Measurements from ENCODE around the gene MGAT5. TPM values are rescaled to one million over a fixed set of nuclear protein-coding genes. Genes with fewer than 3 reads are reported as not detected.

The MGAT5 gene
- total and polyA plus RNA-seq, 5 experiments from 2014 or later = 3.6 to 61.1 (median 5.8) TPM

DNA sequence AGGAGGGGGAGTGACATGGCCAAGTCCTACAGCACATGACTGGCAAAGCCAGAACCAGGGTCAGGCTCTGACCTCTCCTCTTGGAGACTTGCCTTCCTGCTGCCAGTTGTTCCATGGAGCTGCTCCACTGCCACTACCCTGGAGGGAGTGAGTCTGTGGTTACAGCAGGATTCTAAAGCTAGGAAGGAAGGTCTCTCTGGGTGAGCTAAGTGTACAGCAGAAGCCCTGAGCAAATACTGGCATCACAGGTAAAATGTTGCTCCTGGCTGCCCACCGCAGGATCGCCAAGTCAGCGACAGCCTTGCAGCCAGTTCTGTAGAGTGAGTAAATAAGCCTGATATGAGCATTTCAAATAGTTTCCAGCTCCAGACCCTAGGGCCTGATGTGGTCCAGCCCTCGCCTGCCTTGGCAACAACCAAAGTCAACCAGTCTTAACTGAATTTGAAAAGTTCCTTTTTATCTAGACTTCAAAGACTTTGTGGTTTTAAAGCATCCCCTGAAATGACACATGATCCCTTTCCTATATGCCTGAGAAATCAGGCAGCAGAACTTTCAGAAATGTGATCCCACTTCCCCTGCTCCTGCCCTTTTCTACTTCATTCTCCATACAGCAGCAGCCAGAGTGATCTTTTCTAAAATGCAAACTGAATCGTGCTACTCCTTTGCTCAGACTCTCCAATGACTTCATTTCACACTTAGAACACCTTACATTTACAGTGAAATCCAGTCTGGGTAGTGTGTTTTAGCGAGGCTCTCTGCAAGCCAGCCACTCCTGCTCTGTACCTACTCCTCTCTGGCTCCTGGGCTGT is 114.3 kb downstream of the MGAT5 start:
- H3K4me3 Mint-ChIP-seq = peak overlapping the region in 5 of 10 donors; percentile 2 to 51 (median 43)
- no peaks in the 10 kb centered on the region for H3K9me3 Mint-ChIP-seq
- peak in 2 of 10 donors; percentile 2 to 30 for DNase-seq
- no peaks in the 10 kb centered on the region for H3K27me3 Mint-ChIP-seq
- H3K27ac Mint-ChIP-seq = peak overlapping the region in 9 of 10 donors; percentile 0 to 81 (median 49)
- POLR2A ChIA-PET = no interaction called here
- H3K36me3 Mint-ChIP-seq = peaks cover 0 to 33% (median 9%) of the 10 kb centered on the region in 3 donors
- H3K4me1 Mint-ChIP-seq = peaks cover 18 to 39% (median 35%) of the 10 kb centered on the region in 4 donors
- peak; percentile 44 to 52 for ATAC-seq

DNA sequence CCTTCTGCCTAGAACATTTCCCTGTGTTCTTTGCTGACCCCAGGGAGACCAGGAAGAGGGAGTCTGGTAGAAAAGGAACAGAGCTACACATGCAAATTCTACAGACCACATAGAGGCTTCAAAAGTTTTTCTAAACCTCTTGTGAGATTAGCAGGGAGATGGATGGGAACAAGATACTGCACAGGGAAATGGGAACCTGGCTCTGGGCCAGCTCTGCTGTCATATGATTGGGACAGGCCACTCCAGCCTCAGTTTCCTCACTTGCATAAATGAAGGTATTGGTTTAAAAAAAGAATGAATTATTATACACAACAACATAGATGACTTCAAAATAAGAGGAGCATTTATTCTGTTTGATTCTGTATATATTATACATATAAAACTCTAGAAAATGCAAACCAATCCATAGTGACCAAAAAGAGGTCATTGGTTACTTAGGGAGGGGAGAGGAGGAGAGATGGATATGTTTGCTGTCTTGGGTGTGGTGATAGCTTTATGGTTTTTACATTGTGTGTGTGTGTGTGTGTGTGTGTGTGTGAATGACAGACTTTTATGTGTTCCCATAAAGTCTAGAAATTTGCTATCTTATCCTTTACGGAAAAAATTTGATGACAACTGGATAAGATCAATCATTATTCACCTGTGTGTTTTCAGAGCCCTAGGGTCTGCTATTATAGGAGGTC is 115.5 kb downstream of the MGAT5 start:
- ATAC-seq = no peak
- no peaks in the 10 kb centered on the region for H3K9me3 Mint-ChIP-seq
- no peak for DNase-seq
- peaks cover 18 to 39% (median 35%) of the 10 kb centered on the region in 4 donors for H3K4me1 Mint-ChIP-seq
- H3K27ac Mint-ChIP-seq = peak overlapping the region in 3 of 10 donors; percentile 57 to 81 (median 69)
- POLR2A ChIA-PET = no interaction called here
- H3K36me3 Mint-ChIP-seq = peaks cover 0 to 29% (median 0%) of the 10 kb centered on the region in 3 donors
- H3K27me3 Mint-ChIP-seq = no peaks in the 10 kb centered on the region
- no peak overlapping the region for H3K4me3 Mint-ChIP-seq

DNA sequence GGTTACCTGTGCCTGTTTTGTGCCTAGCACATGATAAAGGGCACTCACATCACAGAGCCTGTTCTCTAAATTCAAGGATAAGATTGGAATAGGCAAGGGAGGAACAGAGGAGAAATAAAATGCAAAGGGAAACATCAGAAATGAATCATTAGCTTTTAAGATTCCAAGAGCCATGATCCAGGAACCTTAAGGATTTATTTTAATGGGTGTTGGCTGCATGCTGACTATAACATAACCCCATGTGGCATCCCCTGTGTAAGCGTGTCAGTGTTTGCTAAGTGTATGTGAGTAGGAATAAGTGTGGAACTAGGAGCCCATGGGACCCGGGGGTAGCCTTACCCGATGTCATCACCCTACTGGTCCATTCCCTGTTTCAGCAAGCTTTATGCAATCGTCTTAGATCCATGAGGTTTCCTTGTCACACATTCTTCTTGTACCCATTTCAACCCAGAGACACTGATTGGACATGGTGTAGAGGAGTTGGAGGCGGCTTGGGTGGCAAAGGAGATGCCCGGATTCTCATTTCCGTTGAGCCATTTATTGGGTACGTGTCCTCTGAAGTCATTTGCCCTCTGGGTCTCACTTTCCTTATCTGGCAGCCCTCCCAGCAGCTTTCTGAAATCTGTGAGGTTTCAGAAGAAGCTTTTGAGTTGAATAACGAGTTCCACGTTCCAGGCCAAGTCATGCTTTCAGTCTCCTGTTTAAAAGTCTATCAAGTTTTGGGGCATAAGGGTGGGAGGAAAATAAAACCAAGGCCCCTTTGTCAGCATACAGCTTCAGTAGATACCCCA is 117.0 kb downstream of the MGAT5 start:
- Mint-ChIP-seq H3K9me3 (no peaks in the 10 kb centered on the region), H3K4me1 (peaks cover 18 to 32% (median 29%) of the 10 kb centered on the region in 4 donors), H3K27me3 (no peaks in the 10 kb centered on the region), H3K27ac (peak overlapping the region in 2 of 10 donors; percentile 24 to 60), H3K36me3 (peaks cover 0 to 32% (median 2%) of the 10 kb centered on the region in 3 donors), H3K4me3 (no peak overlapping the region)
- POLR2A ChIA-PET = no interaction called here
- ATAC-seq = no peak
- no peak for DNase-seq

DNA sequence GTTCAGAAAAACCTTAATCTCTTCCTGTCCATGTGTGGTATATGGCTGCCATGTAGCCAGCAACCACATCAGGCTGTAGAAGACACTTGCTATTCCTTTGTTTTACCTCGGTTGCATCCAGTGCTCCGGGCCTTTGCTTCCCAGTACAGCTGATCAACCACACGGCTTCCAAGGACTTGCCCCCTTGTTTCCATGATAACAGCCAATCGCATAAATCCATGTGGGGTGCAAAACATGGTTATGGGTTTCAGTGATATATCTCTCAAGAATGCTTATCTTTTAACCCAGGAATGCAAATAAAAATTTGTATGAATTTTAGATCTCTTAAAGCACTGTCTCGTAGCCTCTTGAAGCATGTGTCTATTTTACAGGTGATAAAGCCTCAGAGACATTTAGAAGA is 118.3 kb downstream of the MGAT5 start:
- POLR2A ChIA-PET = no interaction called here
- H3K36me3 Mint-ChIP-seq = peaks cover 0 to 38% (median 10%) of the 10 kb centered on the region in 3 donors
- no peak overlapping the region for H3K4me3 Mint-ChIP-seq

DNA sequence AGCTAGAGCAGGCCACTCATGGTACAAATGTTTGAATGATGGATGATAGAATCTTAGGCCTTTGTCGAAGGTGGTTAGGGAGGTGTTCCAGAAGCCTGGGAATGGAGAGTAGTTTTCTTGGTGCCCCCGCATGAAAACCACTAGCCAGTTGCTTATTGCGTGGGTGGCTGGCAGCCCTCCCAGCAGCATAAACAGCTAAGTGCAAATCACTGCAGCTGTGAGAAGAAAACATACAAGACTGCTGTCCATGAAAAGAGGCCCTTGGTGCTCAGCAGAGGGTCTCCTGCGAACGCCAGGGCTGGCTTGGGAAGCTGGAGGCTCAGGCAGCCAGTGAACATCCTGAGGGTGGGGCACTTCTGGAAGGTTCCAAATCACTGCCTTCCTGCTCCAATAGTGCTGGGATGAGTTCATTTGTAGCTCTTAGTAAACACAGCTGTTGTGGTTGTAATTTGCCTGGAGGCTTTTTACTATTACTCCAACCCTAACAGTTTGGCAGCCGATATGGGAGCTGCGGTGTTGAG is 118.8 kb downstream of the MGAT5 start:
- Mint-ChIP-seq H3K9me3 (no peaks in the 10 kb centered on the region), H3K27me3 (no peaks in the 10 kb centered on the region), H3K36me3 (peaks cover 0 to 42% (median 10%) of the 10 kb centered on the region in 3 donors), H3K4me3 (no peak overlapping the region), H3K27ac (peak overlapping the region in 2 of 10 donors; percentile 43 to 63), H3K4me1 (peaks cover 9 to 16% (median 14%) of the 10 kb centered on the region in 4 donors)
- no peak for ATAC-seq
- POLR2A ChIA-PET = no interaction called here
- DNase-seq = no peak

More for the DNA sequence above, 118.3 kb downstream of the MGAT5 start:
- Mint-ChIP-seq H3K4me1 (peaks cover 13 to 22% (median 19%) of the 10 kb centered on the region in 4 donors), H3K9me3 (no peaks in the 10 kb centered on the region), H3K27ac (peak overlapping the region in 1 of 10 donors; percentile 43), H3K27me3 (no peaks in the 10 kb centered on the region)
- no peak for ATAC-seq
- DNase-seq = no peak

DNA sequence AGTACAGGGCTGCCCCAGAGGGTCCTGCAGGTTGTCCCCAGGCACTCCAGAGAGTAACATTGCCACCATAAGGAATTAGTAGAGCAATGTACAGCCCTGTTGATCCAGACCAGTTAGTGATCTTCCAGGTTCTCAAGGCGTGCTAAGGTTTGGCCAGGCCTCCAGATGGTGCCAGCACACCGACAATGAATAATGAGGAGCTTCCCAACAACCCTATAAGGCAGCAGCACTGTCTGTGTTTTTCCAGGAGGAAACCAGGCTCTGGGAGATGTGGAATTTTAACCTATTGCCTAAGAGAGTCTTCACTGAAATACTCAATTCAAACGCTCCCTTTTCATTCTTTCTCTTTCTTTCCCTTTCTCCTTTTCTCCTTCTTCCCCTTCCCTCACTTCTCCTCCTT is 122.1 kb downstream of the MGAT5 start:
- Mint-ChIP-seq H3K9me3 (no peaks in the 10 kb centered on the region), H3K27ac (peak overlapping the region in 3 of 10 donors; percentile 23 to 46 (median 29)), H3K4me3 (no peak overlapping the region), H3K4me1 (no peaks in the 10 kb centered on the region), H3K36me3 (peaks cover 0 to 31% (median 20%) of the 10 kb centered on the region in 3 donors), H3K27me3 (no peaks in the 10 kb centered on the region)
- POLR2A ChIA-PET = no interaction called here
- ATAC-seq (no peak), DNase-seq (no peak)

DNA sequence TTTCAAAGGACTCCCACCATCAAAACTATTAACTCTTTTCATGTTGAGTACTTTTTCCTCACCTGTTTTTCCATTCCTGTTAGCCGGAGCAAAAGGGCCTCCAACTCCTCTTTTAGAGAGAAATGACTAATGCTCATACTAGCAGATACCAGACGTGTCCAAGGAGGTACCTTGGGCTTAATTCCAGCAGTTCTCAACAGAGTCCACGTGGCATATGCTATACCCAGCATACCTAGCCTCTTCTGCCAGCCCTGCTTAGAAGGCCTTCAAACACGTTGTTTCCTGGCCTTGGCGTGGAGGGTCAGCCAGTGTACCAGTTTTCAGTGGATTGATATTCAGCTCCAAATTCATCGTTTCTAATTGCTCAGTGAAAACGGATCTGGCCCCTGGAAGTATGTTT is 123.9 kb downstream of the MGAT5 start:
- DNase-seq (no peak), ATAC-seq (no peak)
- H3K36me3 Mint-ChIP-seq = peaks cover 0 to 28% (median 22%) of the 10 kb centered on the region in 3 donors
- H3K27ac Mint-ChIP-seq = no peak overlapping the region
- no peak overlapping the region for H3K4me3 Mint-ChIP-seq
- no peaks in the 10 kb centered on the region for H3K9me3 Mint-ChIP-seq
- no peaks in the 10 kb centered on the region for H3K27me3 Mint-ChIP-seq
- H3K4me1 Mint-ChIP-seq = no peaks in the 10 kb centered on the region
- POLR2A ChIA-PET = interaction anchor here (0.7 kb wide), 1 partner anchor 259 kb away, joined by 3 read pairs; no protein-coding TSS in a partner anchor

DNA sequence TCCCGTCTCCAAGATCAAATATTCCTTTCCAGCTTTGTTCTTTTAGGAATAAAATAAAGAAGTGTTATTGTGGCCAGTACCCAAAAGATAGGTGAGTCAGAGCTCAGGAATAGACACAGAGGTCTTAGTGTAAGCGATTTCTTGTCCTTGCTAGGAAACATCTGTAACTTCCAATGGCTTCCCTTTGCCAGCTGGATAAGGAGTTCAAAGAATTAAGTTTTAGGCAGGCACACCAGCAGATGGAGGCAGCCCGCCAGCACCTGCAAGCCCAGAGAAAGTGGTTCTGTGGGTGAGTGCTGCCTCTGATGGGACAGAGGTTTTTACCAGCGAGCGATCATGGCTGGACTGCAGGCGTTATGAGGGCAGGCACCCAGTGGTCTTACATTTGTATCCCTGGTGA is 125.4 kb downstream of the MGAT5 start:
- Mint-ChIP-seq H3K4me1 (no peaks in the 10 kb centered on the region), H3K27ac (no peak overlapping the region), H3K27me3 (no peaks in the 10 kb centered on the region), H3K4me3 (no peak overlapping the region), H3K36me3 (peaks cover 0 to 32% (median 22%) of the 10 kb centered on the region in 3 donors), H3K9me3 (no peaks in the 10 kb centered on the region)
- DNase-seq = no peak
- POLR2A ChIA-PET = interaction anchor here (0.6 kb wide), 1 partner anchor 72 kb away, joined by 3 read pairs; no protein-coding TSS in a partner anchor
- no peak for ATAC-seq

DNA sequence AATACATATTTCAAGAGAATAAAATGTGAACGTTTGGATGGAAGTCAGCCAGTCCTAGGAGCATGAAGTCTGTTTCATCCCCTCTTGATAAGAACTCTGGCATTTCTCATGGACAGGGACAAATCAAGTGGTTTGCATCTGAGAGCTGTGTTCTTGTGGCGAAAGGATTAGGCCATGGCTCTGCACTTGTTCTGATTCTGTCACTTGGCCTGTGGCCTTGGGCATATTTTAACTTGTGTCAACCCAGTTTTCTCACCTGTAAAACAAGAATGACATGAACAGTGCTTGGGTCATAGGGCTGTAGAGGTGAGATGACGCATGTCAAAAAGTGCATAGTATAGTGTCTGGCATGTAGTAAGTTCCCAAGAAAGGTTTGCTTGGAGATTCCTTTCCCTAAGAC is 125.8 kb downstream of the MGAT5 start:
- Mint-ChIP-seq H3K27me3 (no peaks in the 10 kb centered on the region), H3K36me3 (peaks cover 0 to 32% (median 22%) of the 10 kb centered on the region in 3 donors), H3K4me3 (no peak overlapping the region), H3K27ac (no peak overlapping the region), H3K4me1 (no peaks in the 10 kb centered on the region), H3K9me3 (no peaks in the 10 kb centered on the region)
- no peak for ATAC-seq
- no peak for DNase-seq
- POLR2A ChIA-PET = interaction anchor here (0.5 to 0.6 kb wide), 2 partner anchors 71 to 253 kb away, joined by 3 to 5 read pairs; no protein-coding TSS in a partner anchor

DNA sequence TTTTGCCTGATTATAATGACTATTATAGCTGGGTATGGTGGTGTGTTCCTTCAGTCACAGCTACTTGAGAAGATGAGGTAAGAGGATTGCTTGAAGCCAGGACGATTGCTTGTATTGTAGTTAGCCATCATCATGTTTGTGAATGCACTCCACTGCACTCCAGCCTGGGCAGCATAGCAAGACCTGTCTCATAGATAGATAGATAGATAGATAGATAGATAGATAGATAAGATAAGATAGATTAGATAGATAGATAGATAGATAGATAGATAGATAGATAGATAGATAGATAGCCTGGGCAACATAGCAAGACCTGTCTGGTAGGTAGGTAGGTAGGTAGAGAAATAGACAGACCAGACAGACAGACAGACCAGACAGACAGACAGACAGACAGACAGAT is 127.3 kb downstream of the MGAT5 start:
- Mint-ChIP-seq H3K4me3 (no peak overlapping the region), H3K4me1 (peaks cover 0 to 2% (median 0%) of the 10 kb centered on the region in 4 donors), H3K27me3 (no peaks in the 10 kb centered on the region), H3K27ac (no peak overlapping the region), H3K36me3 (peaks cover 0 to 26% (median 26%) of the 10 kb centered on the region in 3 donors), H3K9me3 (no peaks in the 10 kb centered on the region)
- POLR2A ChIA-PET = interaction anchor here (0.7 kb wide), 1 partner anchor 71 kb away, joined by 3 read pairs; no protein-coding TSS in a partner anchor
- no peak for ATAC-seq
- DNase-seq = no peak

DNA sequence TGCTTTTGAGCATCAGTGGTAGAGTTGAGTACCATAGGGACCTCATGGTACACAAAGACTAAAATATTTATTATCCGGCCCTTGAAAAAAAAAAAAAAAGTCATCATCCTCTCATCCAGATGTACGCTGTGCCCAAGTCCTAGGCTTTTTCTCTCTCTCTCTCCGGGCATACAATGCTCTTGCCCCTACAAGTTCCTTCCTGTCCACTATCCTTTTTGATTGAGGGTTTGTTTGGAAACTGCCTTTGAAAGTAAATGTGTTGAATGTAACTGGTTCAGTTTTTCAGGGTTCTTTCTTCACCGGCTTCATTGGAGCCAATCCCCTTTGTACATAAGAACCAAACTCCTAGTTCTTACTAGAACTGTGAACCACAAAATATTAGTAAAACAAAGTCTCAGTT is 130.3 kb downstream of the MGAT5 start:
- H3K4me1 Mint-ChIP-seq = peaks cover 0 to 3% (median 0%) of the 10 kb centered on the region in 4 donors
- H3K4me3 Mint-ChIP-seq = no peak overlapping the region
- no peak overlapping the region for H3K27ac Mint-ChIP-seq
- DNase-seq (no peak), ATAC-seq (no peak)
- H3K36me3 Mint-ChIP-seq = peaks cover 0 to 20% (median 19%) of the 10 kb centered on the region in 3 donors
- POLR2A ChIA-PET = no interaction called here
- no peaks in the 10 kb centered on the region for H3K27me3 Mint-ChIP-seq
- no peaks in the 10 kb centered on the region for H3K9me3 Mint-ChIP-seq

DNA sequence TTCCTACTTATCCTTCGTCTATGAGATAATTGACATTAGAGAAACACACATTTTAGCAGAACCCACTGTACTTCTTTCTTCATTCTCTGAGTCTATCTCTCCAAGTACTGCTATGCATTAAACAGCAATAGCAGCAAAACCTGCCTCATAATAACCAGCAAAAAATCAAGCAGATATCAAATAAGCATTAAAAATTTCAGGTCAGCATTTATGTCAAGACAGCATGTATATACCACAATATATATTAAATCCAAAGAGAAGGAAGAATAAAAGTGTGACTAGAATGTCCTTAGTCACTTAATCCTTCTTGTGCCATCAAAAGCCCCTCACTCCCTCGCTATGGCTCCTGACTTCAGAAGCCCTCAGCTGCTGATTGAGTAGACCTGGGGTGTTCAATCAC is 131.3 kb downstream of the MGAT5 start:
- Mint-ChIP-seq H3K4me1 (peaks cover 0 to 3% (median 0%) of the 10 kb centered on the region in 4 donors), H3K27me3 (no peaks in the 10 kb centered on the region), H3K27ac (no peak overlapping the region), H3K9me3 (no peaks in the 10 kb centered on the region), H3K4me3 (no peak overlapping the region), H3K36me3 (peaks cover 0 to 19% (median 16%) of the 10 kb centered on the region in 3 donors)
- POLR2A ChIA-PET = no interaction called here
- ATAC-seq = no peak
- no peak for DNase-seq

Data from naive thymus-derived CD8-positive, alpha-beta T cell (primary cell).